Loucy (cell line): ENCODE results near the gene BCAS3.

Experiments used
- EZH2phosphoT487 ChIP-seq: fragments of 200-600 bp; IDR thresholded peaks from 2 replicates; pipeline ENCODE4 v1.6.1; 2018; ENCODE audit warnings: antibody characterized with exemption, mild to moderate bottlenecking, moderate library complexity, borderline replicate concordance
- TF ChIP-seq, protein P1 (sequence below): fragments of 200-600 bp; sonication (generic); conservative IDR thresholded peaks from 2 replicates; pipeline ENCODE4 v1.5.1; 2014; ENCODE audit warnings: mild to moderate bottlenecking, antibody characterized with exemption, low read length

DNA sequence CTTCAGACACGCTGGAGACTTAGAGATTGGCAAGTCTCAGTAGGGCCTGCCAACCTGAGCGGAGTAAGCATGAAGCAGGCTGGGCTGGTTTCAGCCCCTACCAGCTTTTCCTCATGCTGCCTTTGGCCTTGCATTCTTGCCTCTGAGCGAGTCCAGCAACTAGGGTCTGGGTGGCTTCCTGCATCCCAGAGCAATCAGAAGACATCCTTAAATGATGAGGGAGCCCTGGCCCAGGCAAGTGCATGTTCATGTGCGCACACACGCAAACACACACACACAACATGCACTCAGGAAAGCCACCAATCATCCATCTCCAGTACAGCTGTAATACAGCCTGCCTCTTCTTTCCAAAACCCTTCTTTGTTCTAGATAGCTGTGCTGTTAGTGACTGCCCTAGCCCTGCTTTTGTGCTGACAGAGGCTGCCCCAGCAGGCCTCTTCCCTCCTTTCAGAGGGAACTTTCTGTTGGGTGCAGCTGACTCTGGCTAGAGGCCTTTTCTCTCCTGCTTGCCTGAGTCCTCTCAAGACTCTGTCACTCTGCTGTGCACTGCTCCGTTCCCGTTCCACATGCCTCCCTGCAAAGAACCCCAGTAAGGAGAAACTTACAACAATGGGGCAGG is 691.3 kb downstream of the BCAS3 start:
- TF ChIP-seq, protein P1, sequence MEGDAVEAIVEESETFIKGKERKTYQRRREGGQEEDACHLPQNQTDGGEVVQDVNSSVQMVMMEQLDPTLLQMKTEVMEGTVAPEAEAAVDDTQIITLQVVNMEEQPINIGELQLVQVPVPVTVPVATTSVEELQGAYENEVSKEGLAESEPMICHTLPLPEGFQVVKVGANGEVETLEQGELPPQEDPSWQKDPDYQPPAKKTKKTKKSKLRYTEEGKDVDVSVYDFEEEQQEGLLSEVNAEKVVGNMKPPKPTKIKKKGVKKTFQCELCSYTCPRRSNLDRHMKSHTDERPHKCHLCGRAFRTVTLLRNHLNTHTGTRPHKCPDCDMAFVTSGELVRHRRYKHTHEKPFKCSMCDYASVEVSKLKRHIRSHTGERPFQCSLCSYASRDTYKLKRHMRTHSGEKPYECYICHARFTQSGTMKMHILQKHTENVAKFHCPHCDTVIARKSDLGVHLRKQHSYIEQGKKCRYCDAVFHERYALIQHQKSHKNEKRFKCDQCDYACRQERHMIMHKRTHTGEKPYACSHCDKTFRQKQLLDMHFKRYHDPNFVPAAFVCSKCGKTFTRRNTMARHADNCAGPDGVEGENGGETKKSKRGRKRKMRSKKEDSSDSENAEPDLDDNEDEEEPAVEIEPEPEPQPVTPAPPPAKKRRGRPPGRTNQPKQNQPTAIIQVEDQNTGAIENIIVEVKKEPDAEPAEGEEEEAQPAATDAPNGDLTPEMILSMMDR: no peak
- no peak for TF ChIP-seq EZH2phosphoT487
